ENCODE data around the gene GSTCD.

- TF ChIP-seq ZBTB11 (tag by site-specific recombination; conservative IDR thresholded peaks at IDR 0.05; ENCODE audit: low read depth) (no peak), ZNF513 (tag by site-specific recombination; IDR thresholded peaks at IDR 0.05) (no peak), REST (tag by site-specific recombination; IDR thresholded peaks at IDR 0.05) (no peak), CTCF (tag by site-specific recombination; IDR thresholded peaks at IDR 0.05) (no peak), ZNF670 (tag by site-specific recombination; IDR thresholded peaks at IDR 0.05; ENCODE audit: low read depth) (no peak), BCL11A (tag by site-specific recombination; IDR thresholded peaks at IDR 0.05; ENCODE audit: low read depth) (no peak), ZNF2 (tag by site-specific recombination; IDR thresholded peaks at IDR 0.05) (no peak), ZNF416 (tag by site-specific recombination; IDR thresholded peaks at IDR 0.05) (no peak), GLIS2 (tag by site-specific recombination; IDR thresholded peaks at IDR 0.05) (no peak), ZNF623 (tag by site-specific recombination; IDR thresholded peaks at IDR 0.05) (no peak)
Observed at GRCh38 chr4:105719204-105719603, 10.6 kb downstream of the GSTCD start.
